H1 (cell line): ENCODE data around the gene COG3. TPM values are rescaled to one million over a fixed set of nuclear protein-coding genes. Genes with fewer than 3 reads are reported as not detected.

Experiments
- GABPA ChIP-seq: IDR thresholded peaks from 2 replicates; pipeline ENCODE4 v1.6.1; 2011; ENCODE audit warnings: mild to moderate bottlenecking, low read length, moderate library complexity, borderline replicate concordance; ENCODE audit not compliant: insufficient read depth
- GTF2F1 ChIP-seq: IDR thresholded peaks from 2 replicates; pipeline ENCODE4 v1.6.1; 2012; ENCODE audit warnings: low read depth, low read length, improper control_type of control experiment, borderline replicate concordance
- KDM4A ChIP-seq: IDR thresholded peaks from one replicate; pipeline ENCODE4 v1.7.1; 2012; ENCODE audit warnings: low read depth, mild to moderate bottlenecking, moderate library complexity, low read length, inconsistent platforms; ENCODE audit not compliant: severe bottlenecking
- SIX5 ChIP-seq: IDR thresholded peaks from 2 replicates; pipeline ENCODE4 v1.6.1; 2011; ENCODE audit warnings: mild to moderate bottlenecking, low read depth, low read length
- SUZ12 ChIP-seq: fragments of 200-600 bp; sonication (generic); IDR thresholded peaks from 2 replicates; pipeline ENCODE4 v1.6.1; 2012; ENCODE audit warnings: mild to moderate bottlenecking, inconsistent platforms, low read length, moderate library complexity, mixed read lengths
- polyA plus RNA-seq, 7 experiments: library from polyadenylated mRNA; depleted of rRNA in 3 of 7; stranded (reverse) in 5 of 7; unstranded in 2 of 7; fragments of >200 nt in 5 of 7; fragments of 200-250 nt in 2 of 7; gene quantifications; 1 replicate in 5 of 7; 2 replicates in 1 of 7; 4 replicates in 1 of 7; pipeline versions ENCODE4 v1.2.1 to v1.2.3, GENCODE V29; 2011 to 2013; ENCODE audit warnings: missing spikeins in 2 of 7, mixed read lengths in 2 of 7
- total RNA-seq: library from RNA; stranded (reverse); fragmentation: NEBNext Ultra II Directional; extraction: Animal tissue kit (Norgen Biotek cat#: 25700); gene quantifications from 2 replicates; pipeline ENCODE4 v1.2.1, GENCODE V29; 2021

Gene COG3
- total and polyA plus RNA-seq, 2 of the 8 experiments (the other 6 are each of a cell fraction or from before 2014, with no cell fraction given) = 12.7 to 13.5 TPM

DNA sequence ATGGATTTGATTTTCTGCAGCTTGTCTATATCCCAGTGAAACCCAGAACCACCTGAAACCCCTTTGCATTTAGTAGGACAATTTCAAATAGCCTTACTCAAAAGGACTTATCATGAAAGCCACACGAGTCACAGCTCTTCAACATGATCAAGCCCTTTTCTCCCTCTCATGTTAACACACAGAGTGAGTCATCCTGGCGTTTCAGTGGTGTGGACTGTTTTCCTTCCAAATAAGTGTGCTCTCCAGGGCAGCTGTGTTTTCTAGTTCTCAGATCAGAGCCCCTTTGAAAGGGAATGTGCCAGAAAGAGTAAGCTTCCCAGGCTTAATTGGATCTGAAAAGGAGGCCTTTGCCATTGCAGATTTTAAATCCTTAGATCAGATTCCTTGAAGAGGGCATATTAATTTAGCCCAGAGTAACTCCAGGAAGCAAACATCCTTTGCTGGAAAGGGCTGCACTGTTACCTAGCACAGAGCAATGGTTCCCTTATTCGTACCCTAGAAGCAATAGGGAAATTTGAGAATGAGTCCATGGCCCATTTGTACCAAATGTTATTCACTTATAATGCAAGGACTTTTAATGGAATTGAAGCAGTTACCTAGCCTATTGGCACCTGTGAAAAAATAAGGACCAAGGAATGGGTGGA, 99.5 kb downstream of the COG3 start (continued):
- TF ChIP-seq SUZ12 (no peak), GABPA (no peak), GTF2F1 (no peak), KDM4A (no peak), SIX5 (no peak)
